Measurements from ENCODE around the gene FXYD1.

FXYD1 gene

DNA sequence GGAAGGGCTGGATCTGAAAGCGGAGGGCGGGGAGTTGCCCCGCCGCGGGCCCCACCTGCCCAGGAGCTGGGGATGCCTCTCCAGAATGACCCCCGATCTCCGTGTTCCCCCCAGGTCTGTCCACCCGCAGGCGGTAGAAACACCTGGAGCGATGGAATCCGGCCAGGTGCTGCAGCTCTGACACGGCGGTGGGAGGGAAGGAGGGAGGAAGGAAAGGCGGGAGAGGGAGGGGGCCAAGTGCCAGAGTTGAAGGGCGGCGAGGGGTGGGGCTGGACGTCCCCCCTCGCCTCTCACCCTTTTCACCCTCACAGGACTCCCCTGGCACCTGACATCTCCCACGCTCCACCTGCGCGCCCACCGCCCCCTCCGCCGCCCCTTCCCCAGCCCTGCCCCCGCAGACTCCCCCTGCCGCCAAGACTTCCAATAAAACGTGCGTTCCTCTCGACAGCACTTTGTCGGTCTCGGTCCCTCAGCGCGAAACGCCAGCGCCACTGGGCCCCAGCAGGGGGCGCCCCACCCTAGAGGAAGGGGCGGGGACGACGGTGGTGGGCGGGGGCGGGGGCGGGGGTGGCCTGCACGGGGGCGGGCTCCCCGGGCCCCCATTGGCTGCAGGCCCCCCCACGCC, 4.1 kb downstream of the FXYD1 start:
- Histone ChIP-seq H3K4me3 (peak overlapping the region; percentile 9), H3K27ac (peak overlapping the region in 1 of 2 donors; percentile 13)
- TF ChIP-seq CTCF (IDR thresholded peaks at IDR 0.05): peak; percentile 39
- DNase-seq (ENCODE audit: low spot score): no peak

DNA sequence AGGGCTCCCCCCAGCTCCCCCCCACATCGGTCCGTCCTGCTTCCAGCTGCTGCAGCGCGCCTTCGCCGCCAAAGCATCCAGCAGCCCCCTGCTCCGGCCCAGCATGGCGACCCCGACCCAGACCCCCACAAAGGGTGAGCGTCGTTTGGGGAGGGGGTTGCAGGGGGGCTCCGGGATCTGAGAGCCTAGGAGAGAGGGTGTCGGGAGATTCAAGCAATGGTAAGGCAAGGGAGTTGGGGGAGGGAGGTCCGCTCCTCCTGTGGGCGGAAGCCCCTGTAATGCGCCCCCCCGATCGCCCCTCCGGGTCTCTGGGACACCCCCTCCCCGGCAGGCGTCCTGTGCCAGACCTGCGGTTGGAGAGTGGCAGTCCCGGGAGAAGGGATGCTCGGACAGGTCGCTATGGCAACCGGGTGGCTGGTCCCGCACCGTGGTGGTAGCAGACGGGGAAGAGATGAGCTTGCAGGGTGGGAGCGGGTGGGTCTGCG, 4.6 kb downstream of the FXYD1 start, which contains the start of gene FXYD7:
TSS of gene FXYD7 (plus strand) at position 25 of the 485 bp plus-strand sequence. CDS start at position 104, 79 bp downstream.
- H3K27ac ChIP-seq: peak within 1 kb of the TSS in 1 of 2 donors; percentile 13
- TF ChIP-seq CTCF (IDR thresholded peaks at IDR 0.05): no peak
- DNase-seq (ENCODE audit: low spot score): no peak
- peak within 1 kb of the TSS; percentile 9 for H3K4me3 ChIP-seq

GRCh38 chr19:35143818-35144217, 5.2 kb downstream of the FXYD1 start:
- no peak overlapping the region for H3K4me3 ChIP-seq
- TF ChIP-seq CTCF (IDR thresholded peaks at IDR 0.05): no peak
- no peak for DNase-seq (ENCODE audit: low spot score)
- H3K27ac ChIP-seq: no peak overlapping the region

GRCh38 chr19:35144259-35144599, 5.6 kb downstream of the FXYD1 start:
- DNase-seq (ENCODE audit: low spot score): no peak
- no peak for TF ChIP-seq CTCF (IDR thresholded peaks at IDR 0.05)
- Histone ChIP-seq H3K4me3 (no peak overlapping the region), H3K27ac (no peak overlapping the region)

DNA sequence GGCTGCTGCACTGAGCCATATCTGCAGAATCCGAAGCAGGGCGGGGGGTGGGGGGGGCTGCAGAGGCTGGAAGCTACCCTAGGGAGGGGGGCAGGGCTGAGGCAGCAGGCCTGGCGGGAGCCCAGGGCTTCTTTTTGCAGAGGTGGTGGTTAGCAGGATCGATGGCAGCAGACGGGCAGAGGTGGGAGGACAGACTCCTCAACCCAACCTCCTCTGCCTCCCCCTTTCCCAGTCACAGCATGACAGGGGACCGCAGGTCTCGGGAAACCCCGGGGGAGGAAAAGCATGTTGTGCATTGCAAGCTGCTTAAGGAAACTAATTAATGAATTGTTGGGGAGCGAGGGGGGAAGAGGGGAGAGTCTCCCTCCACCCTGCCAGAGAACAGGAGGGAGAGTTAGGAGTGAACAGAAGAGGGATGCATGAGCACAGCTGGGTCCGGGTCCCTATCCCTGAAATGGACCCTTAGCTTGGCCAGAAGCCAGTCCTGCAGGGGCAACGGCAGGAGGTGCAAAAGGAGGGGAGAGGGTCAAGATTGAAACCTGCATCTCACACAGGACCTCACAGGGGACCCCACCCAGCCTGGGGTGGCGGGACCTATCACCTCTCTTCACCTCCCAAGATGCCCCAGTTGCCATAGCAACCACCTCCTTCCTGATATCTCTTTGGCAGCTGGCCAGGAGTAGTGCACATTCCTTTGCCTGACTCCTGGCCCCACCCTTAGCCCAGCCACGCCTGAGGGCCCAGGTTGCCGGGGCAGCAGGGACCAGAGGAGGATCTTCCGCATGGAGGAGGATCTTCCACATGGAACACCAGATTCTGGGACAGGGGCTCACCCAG, 6.2 kb downstream of the FXYD1 start:
- Histone ChIP-seq H3K4me3 (no peak overlapping the region), H3K27ac (no peak overlapping the region)
- no peak for TF ChIP-seq CTCF (IDR thresholded peaks at IDR 0.05)
- no peak for DNase-seq (ENCODE audit: low spot score)

DNA sequence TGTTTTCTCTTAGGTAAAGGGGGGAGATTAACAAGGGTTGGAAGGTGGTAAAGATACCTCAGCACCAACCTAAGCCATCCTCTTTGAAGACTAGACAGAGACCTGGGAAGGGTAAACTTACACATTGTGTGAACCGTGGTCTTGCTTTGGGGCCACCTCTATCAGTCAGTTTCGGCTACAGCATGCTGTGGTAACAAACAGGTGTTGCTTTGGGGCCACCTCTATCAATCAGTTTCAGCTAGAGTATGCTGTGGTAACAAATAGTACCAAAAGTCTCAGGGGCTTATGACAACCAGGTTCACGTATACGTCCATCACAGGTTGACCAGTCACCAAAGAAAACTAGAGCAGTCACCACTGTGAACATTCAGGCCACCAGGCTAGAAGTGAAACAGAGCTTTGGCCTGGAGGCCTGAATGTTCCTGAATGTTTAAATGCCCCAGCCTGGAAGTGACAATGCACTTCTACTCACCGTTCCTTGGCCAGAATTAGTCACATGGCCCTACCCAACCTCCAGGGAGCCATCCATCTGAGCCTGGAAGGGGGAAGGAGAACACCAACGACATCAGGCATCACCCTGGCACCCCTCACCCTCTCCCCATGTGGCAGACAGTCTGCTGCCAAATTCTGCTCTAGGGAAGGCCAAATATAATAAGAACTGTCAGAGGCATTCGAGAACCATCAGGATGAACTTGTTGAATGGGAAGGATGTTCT, 8.3 kb downstream of the FXYD1 start:
- TF ChIP-seq CTCF (IDR thresholded peaks at IDR 0.05): no peak
- no peak for DNase-seq (ENCODE audit: low spot score)
- Histone ChIP-seq H3K4me3 (no peak overlapping the region), H3K27ac (no peak overlapping the region)

Data from coronary artery (tissue), 2 donors.